HS-5 (cell line): ENCODE measurements around the gene ZDHHC6.
"Not testable (repeated sequence)": the region's sequence is repeated elsewhere in the genome, so short reads cannot be mapped to it uniquely, and the experiment has no call there.

Source experiments
- DNase-seq: peaks from one replicate; pipeline ENCODE4 v3.0.0-alpha.2; 2012; ENCODE audit warnings: low read depth

Gene ZDHHC6

GRCh38 chr10:112446055-112446854 is 459 bp downstream of the ZDHHC6 start:
- DNase-seq: no peak

GRCh38 chr10:112442063-112442462 is 4.7 kb downstream of the ZDHHC6 start:
- no peak for DNase-seq

- DNase-seq: no peak
Observed at GRCh38 chr10:112441520-112441919, 5.2 kb downstream of the ZDHHC6 start.

- no peak for DNase-seq
Observed at GRCh38 chr10:112438356-112438755, 8.4 kb downstream of the ZDHHC6 start.

GRCh38 chr10:112434988-112435619 is 11.6 kb downstream of the ZDHHC6 start:
- no peak for DNase-seq

- DNase-seq: no peak
Observed at GRCh38 chr10:112433136-112433535, 13.6 kb downstream of the ZDHHC6 start.

GRCh38 chr10:112429654-112430230 is 17.0 kb downstream of the ZDHHC6 start:
- DNase-seq: no peak

- DNase-seq: no peak
Observed at GRCh38 chr10:112429147-112429546, 17.6 kb downstream of the ZDHHC6 start.

- no peak for DNase-seq
Observed at GRCh38 chr10:112426111-112426510, 20.6 kb downstream of the ZDHHC6 start.

- no peak for DNase-seq
Observed at GRCh38 chr10:112424651-112425050, 22.1 kb downstream of the ZDHHC6 start.

- DNase-seq: no peak
Observed at GRCh38 chr10:112421731-112422130, 25.0 kb downstream of the ZDHHC6 start.

GRCh38 chr10:112412696-112413095 is 34.0 kb downstream of the ZDHHC6 start:
- no peak for DNase-seq

- DNase-seq: no peak
Observed at GRCh38 chr10:112409755-112410154, 37.0 kb downstream of the ZDHHC6 start.

GRCh38 chr10:112409299-112409698 is 37.4 kb downstream of the ZDHHC6 start:
- no peak for DNase-seq

GRCh38 chr10:112407696-112408095 is 39.0 kb downstream of the ZDHHC6 start:
- no peak for DNase-seq

- not testable (repeated sequence) for DNase-seq
Observed at GRCh38 chr10:112406806-112407205, 39.9 kb downstream of the ZDHHC6 start.

GRCh38 chr10:112404617-112405016 is 42.1 kb downstream of the ZDHHC6 start:
- no peak for DNase-seq

- no peak for DNase-seq
Observed at GRCh38 chr10:112402917-112403316, 43.8 kb downstream of the ZDHHC6 start.

GRCh38 chr10:112397592-112397991 is 49.1 kb downstream of the ZDHHC6 start:
- DNase-seq: no peak

GRCh38 chr10:112395809-112396530 is 50.7 kb downstream of the ZDHHC6 start:
- DNase-seq: no peak

- DNase-seq: no peak
Observed at GRCh38 chr10:112394475-112394875, 52.2 kb downstream of the ZDHHC6 start.

GRCh38 chr10:112393827-112394226 is 52.9 kb downstream of the ZDHHC6 start:
- DNase-seq: no peak

- no peak for DNase-seq
Observed at GRCh38 chr10:112393341-112393740, 53.4 kb downstream of the ZDHHC6 start.
